Heart left ventricle (tissue), 16 donors: Measurements from ENCODE around the gene RANGRF. TPM values are rescaled to one million over a fixed set of nuclear protein-coding genes. Genes with fewer than 3 reads are reported as not detected.

Source experiments
- ATAC-seq, 4 donors: fragments of 200-7000 bp; cut with Tn5 transposase; one replicate each; pipeline ENCODE4 v1.9.1; 2020 to 2022; ENCODE audit warnings: moderate library complexity in 4 of 4, mild to moderate bottlenecking in 3 of 4, moderate number of reproducible peaks in 1 of 4
- DNase-seq, 5 donors: peaks; one replicate each; pipeline ENCODE4 v3.0.0-alpha.2; 2020
- H3K27ac ChIP-seq, 12 donors: fragments of 200-600 bp; sonication (generic) in 4 of 12; one replicate each; pipeline versions ENCODE4 v1.5.0 to v1.8.0; 2016 to 2022; ENCODE audit warnings: mild to moderate bottlenecking in 2 of 12
- H3K27me3 ChIP-seq, 9 donors: fragments of 200-600 bp; sonication (generic) in 2 of 9; one replicate each; pipeline versions ENCODE4 v1.5.1 to v1.8.0; 2016 to 2022; ENCODE audit warnings: mild to moderate bottlenecking in 3 of 9
- H3K36me3 ChIP-seq, 9 donors: fragments of 200-600 bp; sonication (generic) in 2 of 9; one replicate each; pipeline versions ENCODE4 v1.5.0 to v1.8.0; 2018 to 2022; ENCODE audit warnings: mild to moderate bottlenecking in 2 of 9
- H3K4me1 ChIP-seq, 12 donors: fragments of 200-600 bp; sonication (generic) in 4 of 12; one replicate each; pipeline versions ENCODE4 v1.5.0 to v1.8.0; 2016 to 2022; ENCODE audit warnings: mild to moderate bottlenecking in 3 of 12
- H3K4me3 ChIP-seq, 12 donors: fragments of 200-600 bp; sonication (generic) in 4 of 12; one replicate each; pipeline versions ENCODE4 v1.5.0 to v1.8.0; 2017 to 2022; ENCODE audit warnings: mild to moderate bottlenecking in 9 of 12, moderate library complexity in 4 of 12
- H3K9me3 ChIP-seq, 12 donors: fragments of 200-600 bp; sonication (generic) in 4 of 12; one replicate each; pipeline versions ENCODE4 v1.5.0 to v1.8.0; 2016 to 2022; ENCODE audit warnings: mild to moderate bottlenecking in 1 of 12
- CTCF ChIP-seq, 12 donors: fragments of 200-600 bp; sonication (generic) in 4 of 12; IDR thresholded peaks; one replicate each; pipeline versions ENCODE4 v1.5.0 to v1.8.0; 2018 to 2022; ENCODE audit warnings: antibody characterized with exemption in 12 of 12, mild to moderate bottlenecking in 5 of 12
- POLR2A ChIP-seq, 2 donors: fragments of 450-650 bp; IDR thresholded peaks; one replicate each; pipeline ENCODE4 v1.6.1; 2017; ENCODE audit warnings: antibody characterized with exemption in 2 of 2, mild to moderate bottlenecking in 2 of 2, moderate library complexity in 2 of 2
- WGBS, 4 donors: extraction: QIAGEN DNeasy Blood & Tissue Kit in 2 of 4; methylation state at CpG; one replicate each; pipeline versions ENCODE4 v1.1.5 to v1.1.7; 2013 to 2018; 5-methylcytosine and 5-hydroxymethylcytosine counted together
- intact Hi-C, 10 donors: fragments of 100-400 bp; cut with DNase I; formaldehyde crosslinking; loops; one replicate each; pipeline versions ENCODE4 v1.11.1 to v1.14.2; 2022
- polyA plus RNA-seq, 2 donors: library from polyadenylated mRNA; stranded (reverse); fragments of 200-250 nt; gene quantifications; one replicate each; pipeline ENCODE4 v1.2.3, GENCODE V29; 2013
- total RNA-seq, 9 donors: library from RNA; depleted of rRNA in 2 of 9; stranded (reverse); fragments of >200 nt in 2 of 9; fragmentation: NEBNext Ultra II Directional in 3 of 9; extraction: Animal tissue kit (Norgen Biotek cat#: 25700) in 3 of 9; gene quantifications; one replicate each; pipeline versions ENCODE4 v1.1.0 to v1.2.4, GENCODE V29; 2016 to 2023
- donor health status: ischemic (EF 13 %, LVEDD 7.1; RV severe dilation, severe dysfunction).
- donor health status: healthy with polysubstance abuse.
- donor health status: DM: no; HTN: yes; CAD: no.
- donor health status: DM: no; HTN: no; CAD: no.
- donor health status: ischemic (EF 25% LVEDD 6.9; RV normal size, moderate dysfunction).
- donor health status: ischemic (EF 25% LVEDD 5.7; RV mildly dilated, moderate dysfunction).
- donor health status: healthy.
- donor health status: DM: yes; HTN: yes; CAD: no.
- donor health status: ischemic (EF 35%, LVEDD 5.7; RV mildly dilated, moderate dysfunction).
- donor health status: nonischemic (EF 11% LVEDD 7.7; RV severe dilation, severe dysfunction).
- donor health status: DM: yes; HTN: yes; CAD: no.
- donor health status: PGD.
- donor health status: ischemic (EF 29% LVEDD 5.4; RV normal size, mild dysfunction).
- donor health status: nonischemic (EF 23%, LVEDD 6.1; RV moderate dilation, normal function).

RANGRF gene
- total and polyA plus RNA-seq, 11 donors = 22.3 to 54.2 (median 27.2) TPM

- Histone ChIP-seq H3K4me1 (peaks cover 0 to 25% (median 8%) of the 10 kb centered on the region in 12 donors), H3K27me3 (peaks cover 0 to 19% (median 0%) of the 10 kb centered on the region in 9 donors), H3K27ac (no peak overlapping the region), H3K4me3 (no peak overlapping the region), H3K36me3 (peaks cover 0 to 46% (median 34%) of the 10 kb centered on the region in 9 donors), H3K9me3 (no peaks in the 10 kb centered on the region)
- ATAC-seq (no peak), DNase-seq (no peak)
- intact Hi-C loops = loop anchor here in 1 of 10 donors (10.0 kb wide), 1 partner anchor 55 kb away; the partner anchor contains the start of gene KRABD2
- TF ChIP-seq POLR2A (IDR thresholded peaks at IDR 0.05) (no peak), CTCF (IDR thresholded peaks at IDR 0.05) (no peak)
- 89 to 94% (median 90%) methylated on average over 4 of the region's 4 CpGs for WGBS, 4 donors
Observed at GRCh38 chr17:8320262-8320661, 31.8 kb downstream of the RANGRF start.

- WGBS, 4 donors = 59 to 73% (median 72%) methylated on average over 4 to 6 of the region's 6 CpGs
- Histone ChIP-seq H3K4me3 (no peak overlapping the region), H3K27ac (no peak overlapping the region), H3K9me3 (no peaks in the 10 kb centered on the region), H3K27me3 (peaks cover 0 to 11% (median 3%) of the 10 kb centered on the region in 9 donors), H3K36me3 (peaks cover 0 to 41% (median 30%) of the 10 kb centered on the region in 9 donors), H3K4me1 (peaks cover 0 to 25% (median 10%) of the 10 kb centered on the region in 12 donors)
- intact Hi-C loops = loop anchor here in 1 of 10 donors (10.0 kb wide), 1 partner anchor 54 kb away; the partner anchor contains the start of gene KRABD2
- TF ChIP-seq POLR2A (IDR thresholded peaks at IDR 0.05) = no peak
- no peak for TF ChIP-seq CTCF (IDR thresholded peaks at IDR 0.05)
- ATAC-seq (no peak), DNase-seq (no peak)
Observed at GRCh38 chr17:8320990-8321389, 32.5 kb downstream of the RANGRF start.

GRCh38 chr17:8322061-8322460 is 33.6 kb downstream of the RANGRF start:
- Histone ChIP-seq H3K9me3 (no peaks in the 10 kb centered on the region), H3K27me3 (peaks cover 0 to 12% (median 0%) of the 10 kb centered on the region in 9 donors), H3K27ac (no peak overlapping the region), H3K36me3 (peaks cover 0 to 33% (median 20%) of the 10 kb centered on the region in 9 donors), H3K4me1 (peaks cover 0 to 32% (median 18%) of the 10 kb centered on the region in 12 donors), H3K4me3 (no peak overlapping the region)
- ATAC-seq (no peak), DNase-seq (no peak)
- WGBS, 4 donors = 89 to 91% (median 90%) methylated on average over 4 to 8 of the region's 8 CpGs
- intact Hi-C loops = loop anchor here in 1 of 10 donors (10.0 kb wide), 1 partner anchor 53 kb away; the partner anchor contains the start of gene KRABD2
- no peak for TF ChIP-seq CTCF (IDR thresholded peaks at IDR 0.05)
- TF ChIP-seq POLR2A (IDR thresholded peaks at IDR 0.05) = no peak

DNA sequence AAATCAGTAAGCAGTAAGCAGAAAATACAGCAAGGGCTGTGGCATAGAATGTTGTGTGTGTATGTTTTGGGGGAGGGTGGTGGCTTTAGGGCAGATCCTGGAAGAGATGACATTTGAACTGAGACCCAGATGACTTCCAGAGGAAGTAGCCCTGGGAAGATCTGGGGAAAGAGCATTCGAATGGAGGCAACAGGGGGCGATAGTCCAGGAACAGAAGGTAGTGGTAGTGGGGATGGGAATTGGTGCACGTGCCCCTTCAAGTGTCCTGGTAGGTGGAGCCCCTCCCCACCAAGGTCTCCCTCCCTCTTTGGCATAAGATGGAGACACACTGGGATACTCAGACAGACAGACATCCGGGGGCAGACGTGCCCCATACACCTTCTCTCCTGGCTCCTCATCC is 35.7 kb downstream of the RANGRF start:
- 61 to 65% (median 63%) methylated on average over 5 of the region's 5 CpGs for WGBS, 4 donors
- no peak for ATAC-seq
- TF ChIP-seq POLR2A (IDR thresholded peaks at IDR 0.05) (no peak), CTCF (IDR thresholded peaks at IDR 0.05) (no peak)

More for the DNA sequence above, 35.7 kb downstream of the RANGRF start:
- Histone ChIP-seq H3K27ac (no peak overlapping the region), H3K9me3 (no peaks in the 10 kb centered on the region), H3K4me1 (peaks cover 0 to 36% (median 24%) of the 10 kb centered on the region in 12 donors), H3K27me3 (peaks cover 0 to 19% (median 0%) of the 10 kb centered on the region in 9 donors), H3K36me3 (peaks cover 0 to 15% (median 4%) of the 10 kb centered on the region in 9 donors), H3K4me3 (no peak overlapping the region)
- intact Hi-C loops = loop anchor here in 1 of 10 donors (10.0 kb wide), 1 partner anchor 51 kb away; the partner anchor contains the start of gene KRABD2
- no peak for DNase-seq
